Fibroblast of skin of left biceps (primary cell): ENCODE results near the gene CCDC71.

Experiments
- DNase-seq, 2 experiments: peaks; one replicate each; pipeline ENCODE4 v3.0.0-alpha.2; 2013; ENCODE audit warnings: low read depth in 2 of 2

The CCDC71 gene

DNA sequence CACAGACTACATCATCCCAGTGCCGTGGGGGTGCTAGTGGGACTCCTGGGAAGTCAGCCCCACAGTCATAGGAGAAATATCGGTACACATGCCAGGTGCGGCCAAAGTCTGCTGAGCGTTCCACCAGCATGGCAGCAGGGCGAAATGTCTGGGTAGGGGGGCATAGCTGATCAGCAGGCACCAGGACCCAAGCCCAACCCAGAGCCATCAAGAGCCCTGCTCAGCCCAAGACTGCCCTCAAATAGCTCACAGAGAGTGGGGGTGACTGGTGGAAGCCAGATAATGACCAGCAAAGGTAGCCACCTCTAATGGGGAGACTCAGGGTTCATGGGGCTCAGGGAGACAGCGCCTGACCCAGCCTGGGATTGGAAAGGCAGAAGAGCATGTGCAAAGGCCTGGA lies 34.6 kb downstream of the CCDC71 start:
- no peak for DNase-seq

GRCh38 chr3:49131040-49131439 lies 35.1 kb downstream of the CCDC71 start:
- no peak for DNase-seq

DNA sequence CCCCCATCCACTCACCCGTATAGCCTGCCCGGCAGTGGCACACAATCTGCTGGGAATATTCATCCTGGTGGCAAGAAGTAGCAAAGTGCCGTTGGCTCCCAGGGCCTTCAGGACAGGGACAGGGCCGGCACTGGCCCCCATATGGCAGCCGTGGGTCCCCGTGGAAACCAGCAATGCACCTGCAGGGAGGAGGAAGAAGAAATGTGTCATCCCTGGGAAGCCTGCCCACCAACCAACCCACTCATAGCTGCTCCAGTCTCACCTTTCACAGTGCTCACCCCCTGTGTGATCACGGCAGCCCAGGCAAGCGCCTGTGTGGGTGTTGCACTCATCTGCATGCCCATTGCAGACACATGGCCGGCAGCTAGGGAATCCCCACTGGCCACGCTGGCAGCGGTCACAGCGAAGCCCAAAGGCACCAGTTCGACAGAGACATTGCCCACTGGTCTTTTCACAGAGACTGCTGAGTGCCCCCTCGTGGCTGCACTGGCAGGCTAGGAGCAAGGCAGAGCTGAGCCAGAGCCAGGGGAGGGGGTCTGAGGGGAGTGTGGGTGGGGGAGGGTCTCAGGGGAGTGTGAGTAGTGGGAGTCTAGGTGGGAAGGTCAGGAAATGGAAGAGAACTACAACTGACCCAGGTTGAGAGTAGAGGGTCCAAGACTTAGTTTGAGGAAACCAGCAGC lies 41.0 kb downstream of the CCDC71 start:
- no peak for DNase-seq

- DNase-seq = no peak
Observed at GRCh38 chr3:49124203-49124602, 41.9 kb downstream of the CCDC71 start.

- DNase-seq = no peak
Observed at GRCh38 chr3:49123687-49124086, 42.4 kb downstream of the CCDC71 start.

DNA sequence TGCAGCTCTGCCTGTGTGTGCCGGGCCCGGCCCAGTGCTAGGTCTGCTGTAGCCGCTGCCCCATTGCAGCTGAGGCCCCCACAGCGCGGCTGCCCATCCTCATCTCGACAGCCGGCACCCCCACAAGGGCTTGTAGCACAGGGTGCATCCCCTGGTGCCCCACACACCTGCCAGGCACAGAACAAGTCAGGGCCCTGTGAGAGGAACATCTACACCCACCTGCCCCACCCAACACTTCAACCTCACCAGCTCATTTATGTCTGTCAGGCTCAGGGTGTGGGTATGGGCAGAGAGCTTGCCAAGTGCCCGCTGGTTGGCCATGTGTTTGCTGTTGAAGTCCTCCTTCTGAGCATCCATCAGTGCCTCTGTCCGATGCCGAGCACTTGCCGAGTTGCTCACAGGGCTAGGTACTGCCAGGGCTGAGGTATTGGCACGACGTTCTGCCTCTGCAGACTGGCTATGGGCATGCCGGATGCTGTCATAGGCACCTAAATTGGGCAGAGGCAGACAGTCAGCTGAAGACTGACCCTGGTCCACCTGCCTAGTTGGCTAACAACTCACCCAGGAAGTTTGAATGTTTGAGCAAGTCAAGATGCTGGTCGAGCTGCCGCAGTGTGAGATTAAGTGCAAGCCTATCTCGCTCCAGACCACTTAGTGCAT lies 43.1 kb downstream of the CCDC71 start:
- no peak for DNase-seq

DNA sequence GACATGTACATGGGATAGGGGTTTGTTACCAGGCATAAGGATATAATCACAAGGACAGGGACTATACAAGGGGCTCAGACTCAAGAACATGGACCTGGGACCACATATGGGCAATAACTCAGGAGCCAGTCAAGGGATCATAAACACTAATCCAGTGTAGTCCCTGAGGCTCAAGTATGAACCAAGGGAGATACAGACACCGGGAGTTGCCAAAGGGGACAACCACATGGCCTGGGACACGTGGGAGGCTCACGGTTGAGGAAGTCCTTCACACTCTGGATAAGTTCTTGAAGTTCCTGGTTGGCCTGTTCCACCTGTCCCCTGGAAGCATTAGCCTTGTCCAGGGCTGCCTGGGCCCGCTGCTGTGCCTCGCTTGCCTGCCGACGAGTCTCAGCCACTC lies 43.7 kb downstream of the CCDC71 start:
- DNase-seq = no peak

GRCh38 chr3:49122022-49122421 lies 44.1 kb downstream of the CCDC71 start:
- no peak for DNase-seq

- no peak for DNase-seq
Observed at GRCh38 chr3:49121132-49121736, 44.9 kb downstream of the CCDC71 start.

- DNase-seq = peak; percentile 77 to 79
Observed at GRCh38 chr3:49120438-49121131, 45.5 kb downstream of the CCDC71 start, which contains the start of gene USP19. Gene USP19 (minus strand): TSS chr3:49120823. CDS start chr3:49119145, 1,678 bp downstream.

DNA sequence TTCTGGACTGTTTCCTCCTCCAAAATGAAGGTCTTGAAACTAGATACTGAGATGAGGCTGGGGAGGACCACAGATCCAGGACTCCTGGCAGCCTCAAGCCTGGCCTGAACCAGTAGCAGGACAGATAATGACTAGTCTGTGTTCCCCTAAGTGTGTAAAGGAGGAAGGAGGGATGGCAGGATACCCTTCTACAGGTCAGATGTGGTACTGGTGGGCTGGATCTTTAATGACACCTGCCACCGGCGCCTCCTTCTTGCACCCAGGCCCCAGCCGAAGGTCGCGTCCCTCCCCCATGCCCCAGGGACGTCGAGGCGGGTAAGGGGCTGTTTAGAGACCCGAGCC lies 46.1 kb downstream of the CCDC71 start:
- DNase-seq = no peak

GRCh38 chr3:49119439-49119838 lies 46.7 kb downstream of the CCDC71 start:
- no peak for DNase-seq

DNA sequence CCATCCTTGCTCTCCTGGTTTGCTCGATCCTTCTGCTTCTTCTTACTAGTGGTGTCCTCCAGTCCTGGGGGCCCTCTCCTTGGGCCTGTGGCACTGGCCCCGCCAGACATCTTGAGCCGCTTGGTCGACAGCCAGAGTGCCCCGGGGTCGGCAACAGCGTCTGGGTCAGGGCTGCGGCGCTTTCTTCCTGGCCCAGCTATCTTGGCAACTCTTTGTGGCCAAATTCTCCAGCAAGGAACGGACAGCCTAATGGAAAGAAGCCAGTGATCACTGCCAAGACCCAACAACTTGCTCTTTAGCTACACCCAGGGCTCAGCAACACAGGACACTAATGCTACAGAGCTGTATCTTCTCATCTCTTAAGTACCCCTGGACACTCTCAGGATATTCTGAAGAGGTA lies 47.1 kb downstream of the CCDC71 start:
- DNase-seq = no peak
